HG03442 (cell line): ENCODE data around the gene ADGRF3.
"Not testable (repeated sequence)": the region's sequence is repeated elsewhere in the genome, so short reads cannot be mapped to it uniquely, and the experiment has no call there.

Experiments used
- ATAC-seq: cut with Tn5 transposase; IDR thresholded peaks from one replicate; pipeline ENCODE4 v1.9.1; 2021; ENCODE audit warnings: mild to moderate bottlenecking, moderate library complexity; ENCODE audit not compliant: unreplicated experiment

Gene ADGRF3

GRCh38 chr2:26346454-26347053 lies at the start of gene ADGRF3:
ADGRF3 (minus strand) TSS chr2:26346789; CDS start chr2:26346234, 555 bp downstream.
- no peak for ATAC-seq

GRCh38 chr2:26395394-26395793 lies 48.8 kb upstream of the ADGRF3 start:
- ATAC-seq, result no peak

GRCh38 chr2:26394694-26395093 lies 48.1 kb upstream of the ADGRF3 start:
- ATAC-seq, result no peak

GRCh38 chr2:26387189-26387588 lies 40.6 kb upstream of the ADGRF3 start:
- ATAC-seq, result no peak

- ATAC-seq, result no peak
Measured at GRCh38 chr2:26384597-26384996, 38.0 kb upstream of the ADGRF3 start.

GRCh38 chr2:26384183-26384582 lies 37.6 kb upstream of the ADGRF3 start:
- no peak for ATAC-seq

GRCh38 chr2:26382564-26382963 lies 36.0 kb upstream of the ADGRF3 start:
- ATAC-seq, result no peak

GRCh38 chr2:26380281-26380680 lies 33.7 kb upstream of the ADGRF3 start:
- no peak for ATAC-seq

GRCh38 chr2:26376799-26377198 lies 30.2 kb upstream of the ADGRF3 start:
- no peak for ATAC-seq

GRCh38 chr2:26370909-26371308 lies 24.3 kb upstream of the ADGRF3 start:
- ATAC-seq, result not testable (repeated sequence)

- not testable (repeated sequence) for ATAC-seq
Measured at GRCh38 chr2:26369664-26370063, 23.1 kb upstream of the ADGRF3 start.

- ATAC-seq, result no peak
Measured at GRCh38 chr2:26366957-26367356, 20.4 kb upstream of the ADGRF3 start.

GRCh38 chr2:26364669-26365068 lies 18.1 kb upstream of the ADGRF3 start:
- no peak for ATAC-seq

- no peak for ATAC-seq
Measured at GRCh38 chr2:26363958-26364357, 17.4 kb upstream of the ADGRF3 start.

- ATAC-seq, result no peak
Measured at GRCh38 chr2:26363323-26363722, 16.7 kb upstream of the ADGRF3 start.

GRCh38 chr2:26359886-26360473 lies 13.4 kb upstream of the ADGRF3 start:
- no peak for ATAC-seq

- ATAC-seq, result no peak
Measured at GRCh38 chr2:26356771-26357170, 10.2 kb upstream of the ADGRF3 start.

GRCh38 chr2:26356111-26356510 lies 9.5 kb upstream of the ADGRF3 start:
- ATAC-seq, result no peak

- ATAC-seq, result no peak
Measured at GRCh38 chr2:26355038-26355995, 8.7 kb upstream of the ADGRF3 start.

- not testable (repeated sequence) for ATAC-seq
Measured at GRCh38 chr2:26354469-26354868, 7.9 kb upstream of the ADGRF3 start.

- ATAC-seq, result no peak
Measured at GRCh38 chr2:26352892-26353291, 6.3 kb upstream of the ADGRF3 start.
